Neutrophil (primary cell): Measurements from ENCODE around the gene WNT11.

Experiments
- H3K27ac ChIP-seq: fragments of 200-600 bp; sonication (generic); 2 replicates; pipeline ENCODE4 v1.5.1; 2016; ENCODE audit warnings: mild to moderate bottlenecking, moderate library complexity
- H3K27me3 ChIP-seq: fragments of 200-600 bp; sonication (generic); 2 replicates; pipeline ENCODE4 v1.6.0; 2016; ENCODE audit warnings: mild to moderate bottlenecking
- H3K36me3 ChIP-seq: fragments of 200-600 bp; sonication (generic); 2 replicates; pipeline ENCODE4 v1.5.1; 2017
- H3K4me1 ChIP-seq, 2 experiments: fragments of 200-600 bp in 1 of 2; sonication (generic) in 1 of 2; 1 replicate in 1 of 2; 2 replicates in 1 of 2; pipeline versions ENCODE4 v1.5.1 to v1.6.1; 2013 to 2016; ENCODE audit warnings: low read depth in 1 of 2, low read length in 1 of 2, mild to moderate bottlenecking in 1 of 2, moderate library complexity in 1 of 2; ENCODE audit not compliant: control insufficient read depth in 1 of 2, insufficient read depth in 1 of 2
- H3K4me3 ChIP-seq, 2 experiments: fragments of 200-600 bp in 1 of 2; sonication (generic) in 1 of 2; 1 replicate in 1 of 2; 2 replicates in 1 of 2; pipeline ENCODE4 v1.5.1; 2013 to 2016; ENCODE audit warnings: low read depth in 1 of 2, low read length in 1 of 2, mild to moderate bottlenecking in 1 of 2, moderate library complexity in 1 of 2
- H3K9me3 ChIP-seq: fragments of 200-600 bp; sonication (generic); 2 replicates; pipeline ENCODE4 v1.5.1; 2016
- CTCF ChIP-seq: fragments of 200-600 bp; sonication (generic); IDR thresholded peaks from 2 replicates; pipeline ENCODE4 v1.5.1; 2016; ENCODE audit warnings: antibody characterized with exemption

The WNT11 gene

GRCh38 chr11:76148231-76148630 is 58.1 kb downstream of the WNT11 start:
- no peak overlapping the region for H3K4me3 ChIP-seq
- H3K9me3 ChIP-seq = no peaks in the 10 kb centered on the region
- TF ChIP-seq CTCF = no peak
- H3K27ac ChIP-seq = no peak overlapping the region
- peaks cover 3% of the 10 kb centered on the region for H3K36me3 ChIP-seq
- peaks cover 10% of the 10 kb centered on the region for H3K27me3 ChIP-seq
- H3K4me1 ChIP-seq = peaks cover 9% of the 10 kb centered on the region in 2 experiments

GRCh38 chr11:76147106-76147740 is 59.1 kb downstream of the WNT11 start:
- TF ChIP-seq CTCF = no peak
- Histone ChIP-seq H3K27me3 (no peaks in the 10 kb centered on the region), H3K27ac (no peak overlapping the region), H3K4me1 (peaks cover 5% of the 10 kb centered on the region in 2 experiments), H3K4me3 (no peak overlapping the region), H3K36me3 (peaks cover 13% of the 10 kb centered on the region), H3K9me3 (no peaks in the 10 kb centered on the region)

- H3K27me3 ChIP-seq = no peaks in the 10 kb centered on the region
These were observed 63.0 kb downstream of the WNT11 start for GRCh38 chr11:76143274-76143673.

GRCh38 chr11:76141901-76142588 is 64.3 kb downstream of the WNT11 start:
- H3K9me3 ChIP-seq = no peaks in the 10 kb centered on the region

More at GRCh38 chr11:76143274-76143673, 63.0 kb downstream of the WNT11 start:
- Histone ChIP-seq H3K4me3 (no peak overlapping the region), H3K36me3 (peaks cover 29% of the 10 kb centered on the region), H3K9me3 (no peaks in the 10 kb centered on the region), H3K4me1 (no peaks in the 10 kb centered on the region), H3K27ac (no peak overlapping the region)
- TF ChIP-seq CTCF = no peak

GRCh38 chr11:76140912-76141574 is 65.3 kb downstream of the WNT11 start:
- TF ChIP-seq CTCF = no peak
- Histone ChIP-seq H3K36me3 (peaks cover 29% of the 10 kb centered on the region), H3K9me3 (no peaks in the 10 kb centered on the region), H3K27ac (no peak overlapping the region), H3K27me3 (no peaks in the 10 kb centered on the region), H3K4me1 (no peaks in the 10 kb centered on the region), H3K4me3 (no peak overlapping the region)

More at GRCh38 chr11:76141901-76142588, 64.3 kb downstream of the WNT11 start:
- H3K4me1 ChIP-seq = no peaks in the 10 kb centered on the region
- H3K27me3 ChIP-seq = no peaks in the 10 kb centered on the region
- H3K27ac ChIP-seq = no peak overlapping the region
- H3K36me3 ChIP-seq = peaks cover 29% of the 10 kb centered on the region
- TF ChIP-seq CTCF = no peak
- no peak overlapping the region for H3K4me3 ChIP-seq
